ENCODE results near the gene CATSPER3. TPM values are rescaled to one million over a fixed set of nuclear protein-coding genes. Genes with fewer than 3 reads are reported as not detected.

CATSPER3 gene
- total RNA-seq = under 1 TPM; 0.33 to 0.79 TPM
- polyA plus RNA-seq (ENCODE audit: insufficient read length in 2 of 2) = under 1 TPM in 1 of 2 donors, not detected in 1; 0.75 TPM
- long read RNA-seq, donor 1 = 0 reads
- long read RNA-seq, donor 2 = 0 reads
- long read RNA-seq, donor 3 = 0 reads
- long read RNA-seq, donor 4 = 0 reads

- 100% methylated on average over 1 of the region's 3 CpGs for WGBS (ENCODE audit: insufficient coverage)
- Histone ChIP-seq H3K4me3 (ENCODE audit: low read depth, low read length) (no peak within 1 kb of the TSS), H3K27me3 (ENCODE audit: control insufficient read depth, insufficient read depth, low read length) (no peaks in the 10 kb centered on the region), H3K36me3 (ENCODE audit: control insufficient read depth, insufficient read depth, low read length) (peaks cover 3% of the 10 kb centered on the region), H3K9me3 (ENCODE audit: control insufficient read depth, insufficient read depth, low read length) (no peaks in the 10 kb centered on the region), H3K4me1 (ENCODE audit: control insufficient read depth, insufficient read depth, low read length) (no peaks in the 10 kb centered on the region), H3K27ac (ENCODE audit: low read depth, low read length) (no peak within 1 kb of the TSS)
- DNase-seq (ENCODE audit: low read depth in 4 of 6, low spot score in 6 of 6) = no peak
Measured at GRCh38 chr5:134967607-134968006, at the start of gene CATSPER3. CATSPER3 (plus strand) TSS chr5:134967907; CDS start chr5:134967992, 85 bp downstream.

- Histone ChIP-seq H3K4me1 (ENCODE audit: control insufficient read depth, insufficient read depth, low read length) (no peaks in the 10 kb centered on the region), H3K4me3 (ENCODE audit: low read depth, low read length) (no peak overlapping the region), H3K27ac (ENCODE audit: low read depth, low read length) (no peak overlapping the region), H3K27me3 (ENCODE audit: control insufficient read depth, insufficient read depth, low read length) (no peaks in the 10 kb centered on the region), H3K36me3 (ENCODE audit: control insufficient read depth, insufficient read depth, low read length) (peaks cover 32% of the 10 kb centered on the region), H3K9me3 (ENCODE audit: control insufficient read depth, insufficient read depth, low read length) (no peaks in the 10 kb centered on the region)
- DNase-seq (ENCODE audit: low read depth in 4 of 6, low spot score in 6 of 6) = no peak
- WGBS (ENCODE audit: insufficient coverage) = no CpG with 5 or more reads among the region's 3 CpGs
Measured at GRCh38 chr5:134918861-134919260, 48.8 kb upstream of the CATSPER3 start.

- Histone ChIP-seq H3K27me3 (ENCODE audit: control insufficient read depth, insufficient read depth, low read length) (no peaks in the 10 kb centered on the region), H3K36me3 (ENCODE audit: control insufficient read depth, insufficient read depth, low read length) (peaks cover 16% of the 10 kb centered on the region), H3K27ac (ENCODE audit: low read depth, low read length) (no peak overlapping the region), H3K4me1 (ENCODE audit: control insufficient read depth, insufficient read depth, low read length) (no peaks in the 10 kb centered on the region), H3K9me3 (ENCODE audit: control insufficient read depth, insufficient read depth, low read length) (no peaks in the 10 kb centered on the region), H3K4me3 (ENCODE audit: low read depth, low read length) (no peak overlapping the region)
- DNase-seq (ENCODE audit: low read depth in 4 of 6, low spot score in 6 of 6) = no peak
- WGBS (ENCODE audit: insufficient coverage) = 95% methylated on average over 9 of the region's 9 CpGs
Measured at GRCh38 chr5:134920848-134921575, 46.7 kb upstream of the CATSPER3 start.

- Histone ChIP-seq H3K27me3 (ENCODE audit: control insufficient read depth, insufficient read depth, low read length) (no peaks in the 10 kb centered on the region), H3K9me3 (ENCODE audit: control insufficient read depth, insufficient read depth, low read length) (no peaks in the 10 kb centered on the region), H3K4me1 (ENCODE audit: control insufficient read depth, insufficient read depth, low read length) (no peaks in the 10 kb centered on the region), H3K36me3 (ENCODE audit: control insufficient read depth, insufficient read depth, low read length) (peaks cover 3% of the 10 kb centered on the region), H3K27ac (ENCODE audit: low read depth, low read length) (no peak overlapping the region), H3K4me3 (ENCODE audit: low read depth, low read length) (no peak overlapping the region)
- no peak for DNase-seq (ENCODE audit: low read depth in 4 of 6, low spot score in 6 of 6)
- no CpG with 5 or more reads among the region's 3 CpGs for WGBS (ENCODE audit: insufficient coverage)
Measured at GRCh38 chr5:134932508-134932907, 35.2 kb upstream of the CATSPER3 start.

GRCh38 chr5:134934202-134934601, 33.5 kb upstream of the CATSPER3 start:
- no peak overlapping the region for H3K27ac ChIP-seq (ENCODE audit: low read depth, low read length)
- no peak overlapping the region for H3K4me3 ChIP-seq (ENCODE audit: low read depth, low read length)

GRCh38 chr5:134935711-134936602, 31.8 kb upstream of the CATSPER3 start:
- no peaks in the 10 kb centered on the region for H3K4me1 ChIP-seq (ENCODE audit: control insufficient read depth, insufficient read depth, low read length)
- H3K36me3 ChIP-seq (ENCODE audit: control insufficient read depth, insufficient read depth, low read length) = peaks cover 5% of the 10 kb centered on the region
- no peaks in the 10 kb centered on the region for H3K9me3 ChIP-seq (ENCODE audit: control insufficient read depth, insufficient read depth, low read length)
- H3K27ac ChIP-seq (ENCODE audit: low read depth, low read length) = no peak overlapping the region
- no peaks in the 10 kb centered on the region for H3K27me3 ChIP-seq (ENCODE audit: control insufficient read depth, insufficient read depth, low read length)
- no peak for DNase-seq (ENCODE audit: low read depth in 4 of 6, low spot score in 6 of 6)
- no peak overlapping the region for H3K4me3 ChIP-seq (ENCODE audit: low read depth, low read length)
- WGBS (ENCODE audit: insufficient coverage) = 89% methylated on average over 9 of the region's 12 CpGs

More at GRCh38 chr5:134934202-134934601, 33.5 kb upstream of the CATSPER3 start:
- no peaks in the 10 kb centered on the region for H3K9me3 ChIP-seq (ENCODE audit: control insufficient read depth, insufficient read depth, low read length)
- no peaks in the 10 kb centered on the region for H3K27me3 ChIP-seq (ENCODE audit: control insufficient read depth, insufficient read depth, low read length)
- no peak for DNase-seq (ENCODE audit: low read depth in 4 of 6, low spot score in 6 of 6)
- H3K36me3 ChIP-seq (ENCODE audit: control insufficient read depth, insufficient read depth, low read length) = peaks cover 3% of the 10 kb centered on the region
- H3K4me1 ChIP-seq (ENCODE audit: control insufficient read depth, insufficient read depth, low read length) = no peaks in the 10 kb centered on the region
- WGBS (ENCODE audit: insufficient coverage) = no CpG with 5 or more reads among the region's 5 CpGs

- Histone ChIP-seq H3K27me3 (ENCODE audit: control insufficient read depth, insufficient read depth, low read length) (no peaks in the 10 kb centered on the region), H3K4me3 (ENCODE audit: low read depth, low read length) (no peak overlapping the region), H3K36me3 (ENCODE audit: control insufficient read depth, insufficient read depth, low read length) (peaks cover 5% of the 10 kb centered on the region), H3K4me1 (ENCODE audit: control insufficient read depth, insufficient read depth, low read length) (no peaks in the 10 kb centered on the region), H3K9me3 (ENCODE audit: control insufficient read depth, insufficient read depth, low read length) (no peaks in the 10 kb centered on the region), H3K27ac (ENCODE audit: low read depth, low read length) (no peak overlapping the region)
- DNase-seq (ENCODE audit: low read depth in 4 of 6, low spot score in 6 of 6) = no peak
- WGBS (ENCODE audit: insufficient coverage) = 92% methylated on average over 7 of the region's 8 CpGs
Measured at GRCh38 chr5:134937526-134937925, 30.2 kb upstream of the CATSPER3 start.

GRCh38 chr5:134938030-134938429, 29.7 kb upstream of the CATSPER3 start:
- Histone ChIP-seq H3K9me3 (ENCODE audit: control insufficient read depth, insufficient read depth, low read length) (no peaks in the 10 kb centered on the region), H3K27ac (ENCODE audit: low read depth, low read length) (no peak overlapping the region), H3K27me3 (ENCODE audit: control insufficient read depth, insufficient read depth, low read length) (no peaks in the 10 kb centered on the region), H3K36me3 (ENCODE audit: control insufficient read depth, insufficient read depth, low read length) (peaks cover 5% of the 10 kb centered on the region), H3K4me3 (ENCODE audit: low read depth, low read length) (no peak overlapping the region), H3K4me1 (ENCODE audit: control insufficient read depth, insufficient read depth, low read length) (no peaks in the 10 kb centered on the region)
- 88% methylated on average over 6 of the region's 6 CpGs for WGBS (ENCODE audit: insufficient coverage)
- DNase-seq (ENCODE audit: low read depth in 4 of 6, low spot score in 6 of 6) = no peak

- no peaks in the 10 kb centered on the region for H3K9me3 ChIP-seq (ENCODE audit: control insufficient read depth, insufficient read depth, low read length)
- DNase-seq (ENCODE audit: low read depth in 4 of 6, low spot score in 6 of 6) = no peak
- no CpG with 5 or more reads among the region's 1 CpG for WGBS (ENCODE audit: insufficient coverage)
Measured at GRCh38 chr5:134939500-134939899, 28.2 kb upstream of the CATSPER3 start.

More at GRCh38 chr5:134939500-134939899, 28.2 kb upstream of the CATSPER3 start:
- Histone ChIP-seq H3K4me1 (ENCODE audit: control insufficient read depth, insufficient read depth, low read length) (no peaks in the 10 kb centered on the region), H3K27ac (ENCODE audit: low read depth, low read length) (no peak overlapping the region), H3K36me3 (ENCODE audit: control insufficient read depth, insufficient read depth, low read length) (peaks cover 2% of the 10 kb centered on the region), H3K4me3 (ENCODE audit: low read depth, low read length) (no peak overlapping the region), H3K27me3 (ENCODE audit: control insufficient read depth, insufficient read depth, low read length) (no peaks in the 10 kb centered on the region)
